HCT116 (cell line): ENCODE results near the gene SDF4.

Source experiments
- CEBPB ChIP-seq: IDR thresholded peaks from 2 replicates; pipeline ENCODE4 v1.6.1; 2012; ENCODE audit warnings: low read depth
- CTCF ChIP-seq, 3 experiments: fragments of 200-600 bp in 1 of 3; sonication (generic) in 1 of 3; IDR thresholded peaks in 2 of 3; conservative IDR thresholded peaks in 1 of 3; 2 replicates each; pipeline ENCODE4 v1.5.1; 2012 to 2017; ENCODE audit warnings: low read depth in 2 of 3, low read length in 2 of 3, antibody characterized with exemption in 1 of 3, borderline replicate concordance in 1 of 3, control low read depth in 1 of 3, mild to moderate bottlenecking in 1 of 3, mixed read lengths in 1 of 3, mixed run types in 1 of 3, moderate library complexity in 1 of 3; ENCODE audit not compliant: insufficient read depth in 1 of 3
- ELF1 ChIP-seq: IDR thresholded peaks from 2 replicates; pipeline ENCODE4 v1.6.1; 2012; ENCODE audit warnings: low read depth, borderline replicate concordance
- POLR2A ChIP-seq: IDR thresholded peaks from 2 replicates; pipeline ENCODE4 v1.7.0; 2011; ENCODE audit warnings: borderline replicate concordance; ENCODE audit not compliant: insufficient read depth, insufficient read length; ENCODE audit errors: extremely low read depth
- RAD21 ChIP-seq: IDR thresholded peaks from 2 replicates; pipeline ENCODE4 v1.6.1; 2012; ENCODE audit warnings: low read depth, mild to moderate bottlenecking
- SIN3A ChIP-seq: IDR thresholded peaks from 2 replicates; pipeline ENCODE4 v1.6.1; 2012; ENCODE audit warnings: low read depth
- TCF7L2 ChIP-seq: IDR thresholded peaks from 2 replicates; pipeline ENCODE4 v1.7.0; 2011; ENCODE audit warnings: borderline replicate concordance, inconsistent platforms; ENCODE audit not compliant: insufficient read depth, insufficient read length; ENCODE audit errors: extremely low read depth
- TF ChIP-seq, protein P1 (sequence below): IDR thresholded peaks from 2 replicates; pipeline ENCODE4 v1.6.1; 2012; ENCODE audit warnings: low read depth
- TF ChIP-seq, protein P2 (sequence below): IDR thresholded peaks from 2 replicates; pipeline ENCODE4 v1.6.1; 2012

- TF ChIP-seq CTCF (IDR thresholded peaks at IDR 0.05 in 2 of 3, conservative IDR thresholded peaks at IDR 0.05 in 1 of 3; ENCODE audit: borderline replicate concordance in 1 of 3, insufficient read depth in 1 of 3, low read depth in 2 of 3, low read length in 2 of 3) = no peak
- TF ChIP-seq POLR2A = no peak
- no peak for TF ChIP-seq RAD21
- TF ChIP-seq, protein P1, sequence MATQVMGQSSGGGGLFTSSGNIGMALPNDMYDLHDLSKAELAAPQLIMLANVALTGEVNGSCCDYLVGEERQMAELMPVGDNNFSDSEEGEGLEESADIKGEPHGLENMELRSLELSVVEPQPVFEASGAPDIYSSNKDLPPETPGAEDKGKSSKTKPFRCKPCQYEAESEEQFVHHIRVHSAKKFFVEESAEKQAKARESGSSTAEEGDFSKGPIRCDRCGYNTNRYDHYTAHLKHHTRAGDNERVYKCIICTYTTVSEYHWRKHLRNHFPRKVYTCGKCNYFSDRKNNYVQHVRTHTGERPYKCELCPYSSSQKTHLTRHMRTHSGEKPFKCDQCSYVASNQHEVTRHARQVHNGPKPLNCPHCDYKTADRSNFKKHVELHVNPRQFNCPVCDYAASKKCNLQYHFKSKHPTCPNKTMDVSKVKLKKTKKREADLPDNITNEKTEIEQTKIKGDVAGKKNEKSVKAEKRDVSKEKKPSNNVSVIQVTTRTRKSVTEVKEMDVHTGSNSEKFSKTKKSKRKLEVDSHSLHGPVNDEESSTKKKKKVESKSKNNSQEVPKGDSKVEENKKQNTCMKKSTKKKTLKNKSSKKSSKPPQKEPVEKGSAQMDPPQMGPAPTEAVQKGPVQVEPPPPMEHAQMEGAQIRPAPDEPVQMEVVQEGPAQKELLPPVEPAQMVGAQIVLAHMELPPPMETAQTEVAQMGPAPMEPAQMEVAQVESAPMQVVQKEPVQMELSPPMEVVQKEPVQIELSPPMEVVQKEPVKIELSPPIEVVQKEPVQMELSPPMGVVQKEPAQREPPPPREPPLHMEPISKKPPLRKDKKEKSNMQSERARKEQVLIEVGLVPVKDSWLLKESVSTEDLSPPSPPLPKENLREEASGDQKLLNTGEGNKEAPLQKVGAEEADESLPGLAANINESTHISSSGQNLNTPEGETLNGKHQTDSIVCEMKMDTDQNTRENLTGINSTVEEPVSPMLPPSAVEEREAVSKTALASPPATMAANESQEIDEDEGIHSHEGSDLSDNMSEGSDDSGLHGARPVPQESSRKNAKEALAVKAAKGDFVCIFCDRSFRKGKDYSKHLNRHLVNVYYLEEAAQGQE = no peak
- no peak for TF ChIP-seq ELF1
- TF ChIP-seq TCF7L2 = no peak
- TF ChIP-seq, protein P2, sequence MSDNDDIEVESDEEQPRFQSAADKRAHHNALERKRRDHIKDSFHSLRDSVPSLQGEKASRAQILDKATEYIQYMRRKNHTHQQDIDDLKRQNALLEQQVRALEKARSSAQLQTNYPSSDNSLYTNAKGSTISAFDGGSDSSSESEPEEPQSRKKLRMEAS = no peak
- no peak for TF ChIP-seq CEBPB
- TF ChIP-seq SIN3A = no peak
Observed at GRCh38 chr1:1207571-1207892, 24.3 kb downstream of the SDF4 start.
